ENCODE measurements around the gene G3BP2.
"Not testable (repeated sequence)": the region's sequence is repeated elsewhere in the genome, so short reads cannot be mapped to it uniquely, and the experiment has no call there.

Gene G3BP2

DNA sequence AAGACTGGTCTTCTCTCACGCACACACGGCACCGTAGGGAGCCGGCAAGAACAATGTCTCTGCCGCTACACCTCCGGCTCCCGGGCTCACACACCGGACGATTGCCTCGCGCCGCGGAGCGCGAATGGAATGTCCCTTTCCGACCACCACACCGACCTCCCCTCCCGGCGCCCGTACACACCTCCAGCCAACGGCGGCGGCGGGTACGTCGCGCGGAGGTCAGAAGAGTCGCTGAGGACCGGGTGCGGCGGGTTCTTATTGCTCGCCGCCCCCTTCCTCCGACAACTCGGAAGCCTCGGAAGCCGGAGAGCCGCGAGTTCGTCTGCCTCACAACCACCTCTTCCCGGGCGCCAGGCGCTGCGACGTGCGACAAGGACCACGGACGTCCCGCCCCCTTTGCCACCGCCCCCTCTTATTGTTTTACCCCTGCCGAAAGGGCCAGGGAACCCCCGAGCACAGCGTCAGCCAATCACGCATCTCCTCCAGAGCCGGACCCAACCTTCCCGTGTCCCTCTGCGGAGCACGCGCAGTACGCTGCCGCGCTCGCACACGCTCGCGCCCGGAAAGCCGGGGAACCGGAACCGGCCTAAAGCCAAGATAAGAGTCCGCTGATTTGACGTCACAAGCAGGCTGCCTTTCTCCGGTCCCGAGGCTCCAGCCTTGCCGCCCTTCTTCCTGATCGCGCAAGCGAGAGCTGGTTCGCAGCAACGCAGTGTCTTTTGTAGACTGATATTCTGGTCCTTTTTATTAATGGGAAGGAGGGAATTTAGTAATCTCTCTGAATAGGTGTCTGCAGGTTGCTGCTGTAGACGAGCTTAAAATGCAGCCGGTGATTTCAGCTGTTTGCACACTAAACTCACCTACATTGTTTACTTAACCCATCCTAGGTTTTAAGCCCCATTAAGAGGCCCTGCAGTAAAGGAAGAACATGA lies at the start of gene G3BP2:
G3BP2 (minus strand) TSS at position 385 of the 932 bp plus-strand sequence. CDS start 11,386 bp downstream, outside the sequence.
- peak; percentile 94 for DNase-seq (ENCODE audit: low spot score)
- TF ChIP-seq, protein P1, sequence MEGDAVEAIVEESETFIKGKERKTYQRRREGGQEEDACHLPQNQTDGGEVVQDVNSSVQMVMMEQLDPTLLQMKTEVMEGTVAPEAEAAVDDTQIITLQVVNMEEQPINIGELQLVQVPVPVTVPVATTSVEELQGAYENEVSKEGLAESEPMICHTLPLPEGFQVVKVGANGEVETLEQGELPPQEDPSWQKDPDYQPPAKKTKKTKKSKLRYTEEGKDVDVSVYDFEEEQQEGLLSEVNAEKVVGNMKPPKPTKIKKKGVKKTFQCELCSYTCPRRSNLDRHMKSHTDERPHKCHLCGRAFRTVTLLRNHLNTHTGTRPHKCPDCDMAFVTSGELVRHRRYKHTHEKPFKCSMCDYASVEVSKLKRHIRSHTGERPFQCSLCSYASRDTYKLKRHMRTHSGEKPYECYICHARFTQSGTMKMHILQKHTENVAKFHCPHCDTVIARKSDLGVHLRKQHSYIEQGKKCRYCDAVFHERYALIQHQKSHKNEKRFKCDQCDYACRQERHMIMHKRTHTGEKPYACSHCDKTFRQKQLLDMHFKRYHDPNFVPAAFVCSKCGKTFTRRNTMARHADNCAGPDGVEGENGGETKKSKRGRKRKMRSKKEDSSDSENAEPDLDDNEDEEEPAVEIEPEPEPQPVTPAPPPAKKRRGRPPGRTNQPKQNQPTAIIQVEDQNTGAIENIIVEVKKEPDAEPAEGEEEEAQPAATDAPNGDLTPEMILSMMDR (IDR thresholded peaks at IDR 0.05; ENCODE audit: extremely low read depth, missing control alignments), result no peak

DNA sequence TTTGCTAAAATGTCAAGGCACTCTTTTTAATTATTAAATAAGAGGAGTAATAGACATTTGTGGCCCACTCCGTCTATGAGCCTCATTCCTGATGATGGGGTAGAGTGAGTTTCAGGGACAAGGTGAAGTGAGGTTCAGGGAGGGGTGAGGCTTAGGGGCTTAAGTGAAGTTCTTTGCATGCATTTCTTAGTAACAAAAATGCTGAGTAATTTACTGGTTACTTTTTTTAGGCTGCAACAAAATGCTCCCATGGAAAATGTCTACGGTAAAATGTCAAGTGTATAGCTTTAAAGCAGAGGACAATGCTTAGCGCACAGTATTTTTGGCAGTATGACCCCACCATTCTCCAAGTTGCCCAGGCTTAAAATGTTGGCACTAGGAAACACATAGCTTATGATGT lies 49.2 kb upstream of the G3BP2 start:
- no peak for DNase-seq (ENCODE audit: low spot score)
- TF ChIP-seq, protein P1 (IDR thresholded peaks at IDR 0.05; ENCODE audit: extremely low read depth, missing control alignments), result no peak

DNA sequence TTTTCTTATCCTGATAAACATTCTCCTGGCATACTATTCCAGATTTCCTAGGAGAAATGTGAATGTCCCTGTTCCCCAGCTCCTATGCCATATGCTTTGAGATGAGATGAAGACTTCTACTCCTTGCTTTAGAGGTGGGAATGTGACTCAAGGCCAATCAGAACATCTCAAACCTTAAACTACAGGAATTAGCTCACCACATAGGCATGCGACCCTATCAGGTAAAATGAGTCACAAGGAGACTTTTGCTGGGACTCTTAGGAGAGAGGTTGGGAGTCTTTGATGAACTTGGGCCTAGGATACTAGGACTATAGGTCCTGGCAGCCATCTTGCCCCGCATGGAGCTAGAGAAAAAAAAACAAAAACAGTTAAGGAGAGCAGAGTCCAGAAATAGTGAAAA lies 45.3 kb upstream of the G3BP2 start:
- TF ChIP-seq, protein P1 (IDR thresholded peaks at IDR 0.05; ENCODE audit: extremely low read depth, missing control alignments), result no peak
- no peak for DNase-seq (ENCODE audit: low spot score)

DNA sequence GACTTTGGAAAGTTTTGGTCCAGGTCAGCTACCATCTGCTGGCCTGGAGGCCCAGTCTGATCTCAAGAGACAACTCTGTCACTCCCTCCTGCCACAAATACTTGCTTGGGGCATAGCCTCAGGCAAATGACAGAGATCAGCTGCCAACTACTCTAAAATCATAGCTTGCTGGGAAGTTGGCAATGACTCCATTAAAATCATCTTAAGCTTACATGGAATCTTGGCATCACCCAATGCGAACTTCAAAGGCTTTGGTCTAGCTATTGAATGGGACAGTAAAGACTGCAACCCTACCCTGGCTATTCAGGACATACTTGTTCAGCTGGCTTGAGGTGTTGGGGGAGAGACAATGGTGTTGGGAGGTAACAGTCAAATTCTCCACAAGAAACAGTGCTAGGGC lies 44.2 kb upstream of the G3BP2 start:
- DNase-seq (ENCODE audit: low spot score), result no peak
- TF ChIP-seq, protein P1 (IDR thresholded peaks at IDR 0.05; ENCODE audit: extremely low read depth, missing control alignments), result no peak

DNA sequence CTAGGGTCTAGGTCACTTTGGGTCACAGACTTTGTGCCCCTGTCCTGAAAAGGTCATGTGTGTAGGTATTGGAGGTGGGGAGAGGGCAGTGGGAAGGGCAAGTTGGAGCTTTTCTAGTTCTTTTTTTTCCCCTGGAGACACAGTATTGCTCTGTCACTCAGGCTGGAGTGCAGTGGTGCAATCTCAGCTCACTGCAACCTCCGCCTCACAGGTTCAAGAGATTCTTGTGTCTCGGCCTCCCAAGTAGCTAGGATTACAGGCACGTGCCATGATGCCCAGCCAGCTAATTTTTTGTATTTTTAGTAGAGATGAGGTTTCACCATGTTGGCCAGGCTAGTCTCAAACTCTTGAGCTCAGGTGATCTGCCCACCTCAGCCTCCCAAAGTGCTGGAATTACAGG lies 42.8 kb upstream of the G3BP2 start:
- not testable (repeated sequence) for DNase-seq (ENCODE audit: low spot score)

DNA sequence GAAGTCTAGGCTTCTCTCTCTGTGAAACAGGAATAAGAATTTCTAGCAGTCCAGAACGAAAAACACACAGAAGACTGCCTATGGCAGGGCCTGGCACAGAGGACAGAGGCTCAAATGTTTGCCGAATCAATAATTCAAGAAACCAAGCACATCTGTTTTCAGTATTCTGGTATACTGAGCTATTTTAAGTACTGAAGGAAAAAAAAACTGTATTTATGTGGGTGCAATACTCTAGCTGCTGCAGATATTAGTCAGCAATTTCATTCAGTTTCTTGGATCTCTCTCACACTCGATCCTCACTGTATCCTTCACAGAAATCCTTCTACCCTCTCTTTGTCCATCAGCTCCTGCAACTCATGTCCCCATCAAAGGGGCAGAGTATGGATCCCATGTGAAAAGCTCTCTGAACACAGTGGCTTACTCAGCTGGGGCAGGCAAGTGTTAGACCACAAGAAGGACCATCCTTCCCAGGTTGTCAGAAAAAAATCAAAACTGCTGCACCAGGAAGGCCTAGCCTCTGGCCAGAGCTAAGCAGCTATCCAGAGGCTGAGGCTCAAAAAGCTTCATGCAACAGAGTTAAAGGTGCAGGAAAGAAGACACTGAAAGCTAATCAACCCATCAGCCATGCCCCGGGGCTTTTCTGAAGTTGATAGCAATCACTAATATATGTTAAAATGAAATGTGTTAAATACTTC lies 42.0 kb upstream of the G3BP2 start:
- TF ChIP-seq, protein P1 (IDR thresholded peaks at IDR 0.05; ENCODE audit: extremely low read depth, missing control alignments), result no peak
- DNase-seq (ENCODE audit: low spot score), result no peak

DNA sequence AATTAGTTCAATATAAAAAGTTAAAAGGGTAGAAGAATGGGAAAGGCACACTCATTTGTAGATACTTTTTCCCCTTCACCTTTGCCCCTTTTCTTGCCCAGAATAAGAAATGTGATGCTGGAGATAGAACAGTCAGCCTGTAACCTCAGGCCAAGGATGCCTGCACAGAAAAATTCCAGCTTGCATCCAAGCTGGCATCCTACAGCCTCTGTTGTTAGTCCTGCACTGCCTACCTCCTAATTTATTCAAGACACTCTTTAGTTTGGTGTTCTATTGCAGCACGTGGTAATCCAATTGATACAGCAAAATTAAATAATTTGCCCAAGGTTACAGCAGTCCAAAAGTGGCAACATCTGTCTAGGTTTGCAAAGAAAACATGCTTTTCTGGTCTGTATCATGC lies 41.5 kb upstream of the G3BP2 start:
- no peak for DNase-seq (ENCODE audit: low spot score)
- TF ChIP-seq, protein P1 (IDR thresholded peaks at IDR 0.05; ENCODE audit: extremely low read depth, missing control alignments), result no peak
